GM10266 (cell line): Measurements from ENCODE around the gene CDKN1C.

Experiments
- DNase-seq: peaks from one replicate; pipeline ENCODE4 v3.0.0; 2012; ENCODE audit errors: extremely low spot score
- TF ChIP-seq, protein P1 (sequence below): IDR thresholded peaks from 2 replicates; pipeline ENCODE4 v1.5.1; 2012; ENCODE audit warnings: mild to moderate bottlenecking, low read depth; ENCODE audit not compliant: control insufficient read depth, insufficient read depth; ENCODE audit errors: missing control alignments

The CDKN1C gene

DNA sequence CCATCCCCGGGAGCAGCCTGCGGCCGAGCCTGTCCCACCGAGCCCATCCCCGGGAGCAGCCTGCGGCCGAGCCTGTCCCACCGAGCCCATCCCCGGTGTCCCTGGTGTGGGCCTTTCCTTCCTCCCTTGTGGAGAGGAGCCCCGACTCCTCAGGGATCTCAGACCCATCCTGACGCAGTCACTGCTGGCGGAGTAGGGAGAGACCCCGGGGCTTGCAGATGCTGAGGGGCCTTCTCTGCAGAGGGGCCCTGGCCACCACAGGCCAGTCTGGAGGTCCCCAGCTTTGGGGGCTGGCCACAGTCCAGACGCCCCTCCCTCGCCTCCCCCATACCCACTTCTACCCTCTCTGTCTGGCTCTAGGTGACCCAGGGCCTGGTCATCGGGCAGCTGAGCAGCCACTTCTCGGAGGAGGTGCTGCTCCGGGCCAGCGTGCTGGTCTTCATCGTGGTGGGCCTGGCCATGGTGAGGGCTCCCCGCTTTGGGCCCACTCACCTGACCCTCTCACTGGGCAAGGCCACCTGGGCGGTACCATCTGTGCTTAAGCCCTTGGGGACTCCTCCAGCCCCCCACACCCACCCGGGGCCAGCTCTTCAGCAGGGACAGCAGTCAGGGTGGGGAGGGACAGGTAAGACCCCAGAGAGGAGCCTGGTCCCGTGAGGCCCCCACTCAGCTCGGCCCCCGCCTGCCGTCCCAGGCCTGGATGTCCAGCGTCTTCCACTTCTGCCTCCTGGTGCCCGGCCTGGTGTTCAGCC lies 36.3 kb upstream of the CDKN1C start:
- TF ChIP-seq, protein P1, sequence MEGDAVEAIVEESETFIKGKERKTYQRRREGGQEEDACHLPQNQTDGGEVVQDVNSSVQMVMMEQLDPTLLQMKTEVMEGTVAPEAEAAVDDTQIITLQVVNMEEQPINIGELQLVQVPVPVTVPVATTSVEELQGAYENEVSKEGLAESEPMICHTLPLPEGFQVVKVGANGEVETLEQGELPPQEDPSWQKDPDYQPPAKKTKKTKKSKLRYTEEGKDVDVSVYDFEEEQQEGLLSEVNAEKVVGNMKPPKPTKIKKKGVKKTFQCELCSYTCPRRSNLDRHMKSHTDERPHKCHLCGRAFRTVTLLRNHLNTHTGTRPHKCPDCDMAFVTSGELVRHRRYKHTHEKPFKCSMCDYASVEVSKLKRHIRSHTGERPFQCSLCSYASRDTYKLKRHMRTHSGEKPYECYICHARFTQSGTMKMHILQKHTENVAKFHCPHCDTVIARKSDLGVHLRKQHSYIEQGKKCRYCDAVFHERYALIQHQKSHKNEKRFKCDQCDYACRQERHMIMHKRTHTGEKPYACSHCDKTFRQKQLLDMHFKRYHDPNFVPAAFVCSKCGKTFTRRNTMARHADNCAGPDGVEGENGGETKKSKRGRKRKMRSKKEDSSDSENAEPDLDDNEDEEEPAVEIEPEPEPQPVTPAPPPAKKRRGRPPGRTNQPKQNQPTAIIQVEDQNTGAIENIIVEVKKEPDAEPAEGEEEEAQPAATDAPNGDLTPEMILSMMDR, result no peak
- DNase-seq, result no peak

DNA sequence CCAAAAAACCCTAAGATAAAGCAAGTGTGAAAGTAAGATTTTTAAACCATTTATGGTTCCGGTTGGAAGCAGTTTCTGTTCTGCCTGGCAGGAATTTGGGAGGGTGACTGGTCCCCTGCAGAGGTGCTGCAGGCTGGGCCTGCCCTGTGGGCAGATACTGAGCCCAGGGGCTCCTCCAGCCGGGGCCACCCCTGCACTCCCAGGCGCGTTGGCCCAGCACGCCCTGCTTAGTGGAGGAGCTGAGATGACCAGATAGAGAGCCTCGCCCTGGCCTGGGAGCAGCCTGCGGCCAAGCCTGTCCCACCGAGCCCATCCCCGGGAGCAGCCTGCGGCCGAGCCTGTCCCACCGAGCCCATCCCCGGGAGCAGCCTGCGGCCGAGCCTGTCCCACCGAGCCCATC lies 35.7 kb upstream of the CDKN1C start:
- TF ChIP-seq, protein P1, result no peak
- no peak for DNase-seq

DNA sequence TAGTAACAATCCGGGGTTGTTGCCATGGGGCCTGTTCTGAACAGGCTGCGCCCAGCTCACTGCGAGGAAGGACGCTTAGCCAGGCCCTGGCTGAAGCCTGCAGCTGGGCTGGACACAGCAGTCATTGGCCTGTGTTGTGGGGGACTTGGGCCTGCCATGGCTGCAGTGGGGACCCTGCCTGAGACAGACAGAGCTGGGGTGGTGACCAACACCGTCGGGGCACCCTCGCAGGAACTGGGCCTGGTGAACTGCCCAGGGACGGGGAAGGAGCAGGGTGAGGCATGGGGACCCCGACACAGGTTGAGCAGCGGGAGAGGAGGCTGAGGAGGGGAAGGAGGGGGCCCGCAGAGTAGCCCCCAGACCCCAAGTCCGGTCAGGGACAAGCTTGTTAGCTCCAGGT lies 34.8 kb upstream of the CDKN1C start:
- TF ChIP-seq, protein P1, result no peak
- DNase-seq, result no peak

DNA sequence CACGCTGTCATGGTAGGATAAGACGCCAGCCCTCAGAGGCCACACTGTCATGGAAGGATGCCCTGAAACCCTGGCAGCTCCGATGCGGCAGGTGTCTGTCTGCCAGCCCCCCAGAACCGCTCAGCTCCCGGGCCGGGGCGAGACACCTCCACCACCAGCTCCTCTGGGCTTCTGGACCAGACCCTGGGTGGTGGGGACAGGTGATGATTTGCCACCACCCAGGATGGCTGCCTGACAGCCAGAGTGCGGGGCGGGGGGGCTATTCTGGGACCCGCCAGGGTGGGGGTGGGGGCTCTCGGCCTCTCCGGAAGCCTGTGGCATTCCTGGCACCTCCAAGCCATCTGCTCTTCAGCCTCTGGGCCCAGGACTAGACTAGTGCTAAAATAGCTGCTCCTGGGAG lies 34.3 kb upstream of the CDKN1C start:
- DNase-seq, result no peak
- TF ChIP-seq, protein P1, result no peak

DNA sequence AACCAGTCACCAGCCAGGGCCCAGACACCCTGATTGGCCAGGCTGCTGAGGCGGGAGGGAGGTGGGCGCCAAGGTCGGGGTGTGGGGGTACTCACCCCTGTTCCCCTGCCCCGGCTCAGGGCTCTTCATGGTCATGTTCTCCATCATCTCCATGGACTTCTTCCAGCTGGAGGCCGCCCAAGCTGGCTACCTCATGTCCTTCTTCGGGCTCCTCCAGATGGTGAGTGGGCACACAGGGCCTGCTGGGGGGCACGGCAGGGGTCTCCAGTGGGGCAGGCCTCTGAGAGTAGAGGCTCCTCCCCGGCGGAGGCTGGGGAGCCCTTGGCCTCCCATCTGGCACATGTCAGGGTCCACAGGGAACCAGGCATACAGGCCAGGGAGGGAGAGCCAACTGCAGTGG lies 33.6 kb upstream of the CDKN1C start:
- DNase-seq, result no peak

DNA sequence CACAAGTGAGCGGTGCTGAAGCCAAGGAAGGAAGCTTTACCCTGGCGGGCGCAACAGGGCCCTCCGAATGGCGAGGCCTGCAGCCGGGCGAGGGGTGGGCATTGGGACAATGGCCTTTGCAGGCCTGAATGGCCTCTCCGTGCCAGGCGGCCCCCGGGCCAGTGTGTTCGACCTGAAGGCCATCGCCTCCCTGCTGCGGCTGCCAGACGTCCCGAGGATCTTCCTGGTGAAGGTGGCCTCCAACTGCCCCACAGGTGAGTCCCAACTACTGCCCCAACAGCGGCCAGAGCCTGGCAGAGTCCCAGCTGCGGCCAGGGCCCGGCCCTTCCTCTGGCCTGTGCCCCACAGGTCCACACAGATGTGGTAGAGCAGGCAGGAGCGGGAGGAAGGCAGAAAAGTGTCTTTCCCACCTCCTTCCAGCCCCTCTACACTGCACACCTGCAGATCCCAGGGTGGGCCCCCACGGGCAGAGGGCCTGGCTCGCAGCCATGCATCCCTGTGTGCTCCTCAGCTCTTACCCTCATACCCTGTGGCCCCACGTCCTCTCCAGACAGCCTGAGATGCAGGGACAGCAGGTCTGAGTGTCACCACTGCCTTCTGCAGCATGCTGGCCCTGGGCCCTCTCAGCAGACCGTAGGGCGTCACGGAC lies 32.4 kb upstream of the CDKN1C start:
- no peak for DNase-seq
- TF ChIP-seq, protein P1, result no peak

More for the DNA sequence above, 33.6 kb upstream of the CDKN1C start:
- TF ChIP-seq, protein P1, result no peak
